ENCODE measurements around the gene PIK3C2B.

PIK3C2B gene

DNA sequence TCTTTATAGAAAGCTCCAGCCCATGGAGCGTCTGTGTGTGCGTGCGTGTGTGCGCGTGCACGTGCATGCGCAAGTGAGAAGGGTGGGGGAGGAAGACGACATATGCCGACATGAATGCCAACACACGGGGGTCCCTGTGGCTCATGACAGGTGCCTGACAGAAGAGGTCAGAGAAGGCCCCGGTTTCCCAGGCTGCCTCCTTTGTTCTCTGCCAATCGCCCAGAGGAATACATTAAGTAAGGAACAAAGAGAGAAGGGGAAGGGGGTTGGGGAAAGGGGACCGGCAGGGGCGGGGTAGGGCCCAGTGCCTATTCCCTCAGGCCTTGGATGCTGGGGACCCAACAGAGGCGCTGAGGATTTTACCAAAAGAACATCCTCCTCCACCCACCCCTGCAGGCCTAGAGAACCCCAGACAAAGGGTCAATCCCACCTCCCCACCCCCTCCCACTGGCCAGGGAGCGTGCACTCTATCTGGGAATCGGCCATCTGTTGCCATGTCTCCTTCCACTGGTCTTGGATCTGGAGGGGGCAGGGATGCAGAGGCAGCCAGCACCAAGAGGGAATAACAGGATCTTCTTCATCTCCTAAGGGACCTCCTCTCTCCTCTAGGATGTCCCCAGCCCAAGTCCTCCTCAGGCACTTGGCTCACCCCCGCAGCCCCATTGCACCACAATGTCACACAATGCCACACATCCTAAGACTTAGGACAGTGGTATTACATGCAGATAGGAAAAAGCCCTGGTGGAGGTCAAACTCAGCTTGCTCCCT is 39.4 kb downstream of the PIK3C2B start:
- TF ChIP-seq ZFX (IDR thresholded peaks at IDR 0.05) (no peak), CTCF (conservative IDR thresholded peaks at IDR 0.05) (no peak)
- no peak overlapping the region for H3K27ac ChIP-seq

DNA sequence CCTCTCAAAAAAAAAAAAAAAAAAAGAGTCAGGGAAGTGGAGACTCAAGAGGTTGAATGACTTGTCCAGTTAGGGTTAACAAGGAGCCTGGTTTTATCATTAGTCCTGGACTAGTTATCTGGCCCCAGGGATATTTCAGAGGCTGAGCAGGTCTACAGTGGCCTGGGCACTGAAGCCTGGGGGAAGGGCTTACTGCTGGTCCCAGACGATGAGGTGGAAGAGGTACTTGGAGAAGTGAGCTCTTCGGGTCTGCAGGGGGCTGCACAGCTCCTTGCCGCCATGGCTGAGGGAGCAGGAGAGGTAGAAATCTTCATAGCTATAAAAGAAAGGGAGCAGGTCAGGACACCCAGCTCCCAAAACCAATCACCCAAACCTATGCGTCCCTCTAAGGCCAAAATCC is 40.1 kb downstream of the PIK3C2B start:
- H3K27ac ChIP-seq: no peak overlapping the region
- TF ChIP-seq ZFX (IDR thresholded peaks at IDR 0.05): no peak
- TF ChIP-seq CTCF (conservative IDR thresholded peaks at IDR 0.05): no peak

DNA sequence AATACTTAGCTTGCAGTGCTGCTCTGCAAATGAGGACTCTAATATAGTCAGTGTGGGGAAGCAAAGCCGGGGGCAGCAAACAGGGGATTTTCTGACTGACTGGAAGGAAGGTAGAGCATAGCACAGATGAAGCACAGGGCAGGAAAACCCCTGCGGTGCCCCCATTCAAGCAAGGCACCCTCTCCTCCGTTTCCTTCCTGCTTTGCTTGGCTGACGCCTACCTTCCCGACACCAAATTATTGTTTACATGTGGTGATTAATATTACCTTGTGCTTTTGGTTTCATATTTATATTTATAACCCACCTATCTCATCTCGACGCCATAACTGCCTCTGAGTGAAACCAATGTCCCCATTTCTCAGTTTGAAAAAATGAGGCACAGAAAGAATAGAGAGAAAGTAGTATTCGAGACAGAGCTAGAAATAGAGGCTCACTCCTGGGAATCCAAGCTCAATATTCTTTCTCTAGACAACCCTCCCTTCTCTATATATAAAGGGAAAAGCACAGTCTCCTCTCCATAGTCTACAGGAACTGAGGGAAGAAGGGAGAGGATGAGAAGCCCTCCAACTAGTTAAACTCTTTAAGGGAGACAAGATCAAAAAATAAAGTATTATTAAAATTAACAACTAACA is 41.3 kb downstream of the PIK3C2B start:
- TF ChIP-seq CTCF (conservative IDR thresholded peaks at IDR 0.05) (no peak), ZFX (IDR thresholded peaks at IDR 0.05) (no peak)
- no peak overlapping the region for H3K27ac ChIP-seq

DNA sequence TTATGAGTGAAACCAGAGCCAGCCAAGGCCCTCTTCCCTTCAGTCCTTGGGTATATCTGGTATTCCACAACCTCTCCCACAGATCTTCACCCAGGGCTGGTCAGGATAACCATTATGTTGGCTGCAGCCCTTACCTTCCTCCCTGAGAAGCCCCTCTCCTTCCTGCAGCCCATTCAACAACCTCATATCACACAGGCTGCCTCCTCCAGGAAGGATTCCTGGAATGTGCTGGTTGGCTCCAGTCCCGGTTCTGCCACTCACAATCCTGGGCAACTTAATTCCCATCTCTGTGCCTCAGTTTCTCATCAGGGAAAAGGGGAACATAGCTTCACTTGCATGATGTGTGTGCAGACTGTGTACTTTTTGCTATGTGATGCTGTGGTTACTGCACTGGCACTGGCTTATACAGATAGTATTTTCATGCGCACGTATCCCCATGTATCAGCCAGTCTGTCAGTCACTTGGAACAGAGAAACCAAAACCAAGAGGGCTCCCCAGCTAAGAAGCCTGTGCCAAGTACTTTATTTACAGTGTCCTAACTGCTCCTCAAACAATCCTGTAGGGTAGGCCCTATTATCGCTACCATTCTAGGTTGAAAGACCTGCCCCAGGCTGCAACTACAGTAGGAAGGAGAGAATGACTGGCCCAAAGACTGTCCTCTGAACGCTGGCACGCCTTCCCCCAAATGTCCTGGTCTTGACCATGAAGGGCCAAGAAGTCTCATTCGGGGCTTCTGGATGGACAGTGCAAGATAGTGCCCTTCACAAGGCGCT is 43.1 kb downstream of the PIK3C2B start:
- TF ChIP-seq ZFX (IDR thresholded peaks at IDR 0.05) (no peak), CTCF (conservative IDR thresholded peaks at IDR 0.05) (no peak)
- H3K27ac ChIP-seq: no peak overlapping the region

DNA sequence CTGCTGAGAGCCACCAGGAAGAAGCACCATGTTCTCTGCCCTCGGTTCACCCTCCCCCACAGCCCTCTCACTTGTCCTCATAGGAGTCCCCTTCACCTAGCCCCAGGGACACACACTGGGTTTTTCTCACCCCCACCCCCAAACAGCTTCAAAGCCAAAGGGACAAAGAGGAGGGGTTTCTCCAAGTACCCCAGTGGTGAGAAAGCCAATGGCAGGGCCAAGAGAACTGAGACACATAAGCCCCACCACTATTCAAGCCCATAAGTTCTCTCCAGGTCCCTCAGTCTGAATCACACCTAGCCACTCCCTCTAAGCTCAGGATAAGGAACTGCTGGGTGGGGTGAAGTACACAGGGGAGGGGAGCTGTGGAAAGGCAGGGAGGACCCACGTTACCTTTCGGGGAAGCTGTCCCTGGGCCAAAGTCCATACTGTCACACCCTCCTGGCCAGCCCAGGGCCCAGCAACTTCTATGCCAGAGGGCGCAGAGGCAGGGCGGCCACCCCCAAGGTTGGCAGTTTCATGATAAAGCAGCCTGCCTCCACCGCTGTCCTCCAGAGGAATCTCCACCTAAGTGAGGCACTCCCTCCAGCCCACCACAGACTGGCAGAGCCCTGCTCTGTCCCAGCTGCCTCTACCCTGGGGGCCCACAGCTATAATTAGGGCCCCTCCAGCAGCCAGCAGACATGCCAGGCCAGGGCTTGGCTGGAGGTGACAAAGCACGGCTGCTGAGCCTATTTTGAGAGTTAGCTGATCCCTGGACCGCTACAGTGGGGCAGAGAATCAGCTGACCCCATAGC is 43.9 kb downstream of the PIK3C2B start:
- TF ChIP-seq CTCF (conservative IDR thresholded peaks at IDR 0.05) (no peak), ZFX (IDR thresholded peaks at IDR 0.05) (no peak)
- H3K27ac ChIP-seq: no peak overlapping the region

- no peak for TF ChIP-seq CTCF (conservative IDR thresholded peaks at IDR 0.05)
- no peak for TF ChIP-seq ZFX (IDR thresholded peaks at IDR 0.05)
- H3K27ac ChIP-seq: no peak overlapping the region
Observed at GRCh38 chr1:204449678-204450280, 44.8 kb downstream of the PIK3C2B start.
